Stimulated activated CD8-positive, alpha-beta memory T cell treated with anti-CD3 and anti-CD28 coated beads, Interleukin-4, amount 100 ng/mL, for 1 hour (primary cell): Measurements from ENCODE around the gene IL17RA.
A peak's percentile ranks its signal among the peaks of the same experiment; 100 is the strongest.
"Not testable (repeated sequence)": the region's sequence is repeated elsewhere in the genome, so short reads cannot be mapped to it uniquely, and the experiment has no call there.

Source experiments
- DNase-seq, 2 donors: peaks; one replicate each; pipeline ENCODE4 v3.0.0-alpha.2; 2020; ENCODE audit warnings: low read depth in 2 of 2, low spot score in 1 of 2

The IL17RA gene

DNA sequence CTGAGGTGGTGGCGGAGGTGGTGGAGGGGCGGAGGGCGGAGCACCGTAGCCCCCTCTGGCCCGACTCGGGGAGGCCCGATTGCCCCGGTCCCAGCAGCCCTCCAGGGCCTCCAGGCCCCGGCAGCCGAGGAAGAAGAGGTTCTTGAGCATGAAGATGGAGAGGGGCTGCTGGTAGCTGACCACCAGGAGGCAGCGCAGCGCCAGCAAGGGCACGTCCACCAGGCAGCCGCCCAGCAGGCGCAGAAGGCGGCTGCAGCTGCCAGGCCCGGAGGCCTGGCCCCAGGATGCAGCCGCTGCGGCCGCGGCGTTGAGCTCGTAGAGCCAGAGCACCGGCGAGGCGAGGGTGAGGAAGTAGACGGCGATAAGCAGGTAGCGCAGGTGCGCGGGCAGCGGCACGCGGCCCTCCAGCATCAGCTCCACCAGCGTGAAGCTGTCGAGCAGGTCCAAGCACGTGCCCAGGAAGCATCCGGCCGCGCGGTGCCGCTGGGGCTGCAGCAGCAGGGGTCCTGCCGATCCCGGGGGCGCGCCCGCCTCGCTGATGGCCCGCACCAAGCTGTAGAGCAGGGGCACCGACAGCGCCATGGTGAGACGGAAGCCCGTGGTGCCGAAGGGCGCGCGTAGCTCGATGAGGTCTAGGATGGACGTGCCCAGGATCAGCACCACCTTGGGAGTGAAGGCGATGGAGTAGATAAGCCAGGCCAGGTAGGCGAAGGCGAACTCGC is 34.8 kb downstream of the IL17RA start:
- DNase-seq = no peak

DNA sequence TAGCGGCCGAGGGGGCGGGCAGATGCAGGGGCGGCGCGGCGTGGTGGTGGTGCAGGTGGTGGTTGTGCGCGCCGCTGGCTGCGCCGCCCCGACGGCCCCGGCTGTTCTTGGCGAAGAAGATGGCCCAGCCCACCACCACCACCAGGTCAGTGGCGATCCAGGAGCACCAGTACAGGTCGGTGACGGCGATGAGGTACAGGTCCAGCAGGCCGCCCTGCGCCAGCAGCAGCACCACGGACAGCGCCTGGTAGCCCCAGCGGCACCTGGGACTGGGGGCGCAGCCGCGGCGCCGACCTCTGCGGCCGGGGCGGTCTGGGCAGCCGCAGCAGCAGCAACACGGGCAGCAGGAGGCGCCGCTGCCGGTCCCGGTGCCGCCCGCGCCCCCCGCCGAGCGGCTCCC is 35.5 kb downstream of the IL17RA start:
- DNase-seq = peak in 1 of 2 donors; percentile 15

DNA sequence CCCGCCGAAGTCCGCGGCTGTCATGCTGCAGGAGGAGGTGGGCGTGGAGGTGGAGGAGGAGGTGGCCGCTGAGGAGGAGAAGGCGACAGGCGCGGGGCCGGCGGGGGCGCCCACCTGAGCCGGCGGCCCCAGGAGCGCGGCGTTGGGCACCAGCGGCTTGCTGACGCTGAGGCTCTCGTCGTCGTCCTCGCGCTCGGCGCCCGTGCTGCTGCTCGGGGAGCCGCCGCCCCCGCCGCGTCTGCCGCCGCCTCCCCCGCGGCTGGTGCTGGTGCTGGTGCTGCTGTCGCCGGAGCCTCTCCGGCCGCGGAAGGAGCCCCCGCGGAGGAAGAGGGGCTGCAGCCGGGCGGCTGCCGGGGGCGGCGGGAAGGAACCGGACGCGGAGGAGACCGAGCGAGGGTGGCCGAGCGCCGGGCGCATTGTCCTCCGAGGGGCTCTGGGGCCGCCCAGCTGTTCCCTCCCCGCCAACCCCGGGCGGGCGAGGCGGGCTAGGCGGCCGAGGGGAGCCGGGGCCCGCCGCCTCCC is 36.0 kb downstream of the IL17RA start:
- DNase-seq = no peak

DNA sequence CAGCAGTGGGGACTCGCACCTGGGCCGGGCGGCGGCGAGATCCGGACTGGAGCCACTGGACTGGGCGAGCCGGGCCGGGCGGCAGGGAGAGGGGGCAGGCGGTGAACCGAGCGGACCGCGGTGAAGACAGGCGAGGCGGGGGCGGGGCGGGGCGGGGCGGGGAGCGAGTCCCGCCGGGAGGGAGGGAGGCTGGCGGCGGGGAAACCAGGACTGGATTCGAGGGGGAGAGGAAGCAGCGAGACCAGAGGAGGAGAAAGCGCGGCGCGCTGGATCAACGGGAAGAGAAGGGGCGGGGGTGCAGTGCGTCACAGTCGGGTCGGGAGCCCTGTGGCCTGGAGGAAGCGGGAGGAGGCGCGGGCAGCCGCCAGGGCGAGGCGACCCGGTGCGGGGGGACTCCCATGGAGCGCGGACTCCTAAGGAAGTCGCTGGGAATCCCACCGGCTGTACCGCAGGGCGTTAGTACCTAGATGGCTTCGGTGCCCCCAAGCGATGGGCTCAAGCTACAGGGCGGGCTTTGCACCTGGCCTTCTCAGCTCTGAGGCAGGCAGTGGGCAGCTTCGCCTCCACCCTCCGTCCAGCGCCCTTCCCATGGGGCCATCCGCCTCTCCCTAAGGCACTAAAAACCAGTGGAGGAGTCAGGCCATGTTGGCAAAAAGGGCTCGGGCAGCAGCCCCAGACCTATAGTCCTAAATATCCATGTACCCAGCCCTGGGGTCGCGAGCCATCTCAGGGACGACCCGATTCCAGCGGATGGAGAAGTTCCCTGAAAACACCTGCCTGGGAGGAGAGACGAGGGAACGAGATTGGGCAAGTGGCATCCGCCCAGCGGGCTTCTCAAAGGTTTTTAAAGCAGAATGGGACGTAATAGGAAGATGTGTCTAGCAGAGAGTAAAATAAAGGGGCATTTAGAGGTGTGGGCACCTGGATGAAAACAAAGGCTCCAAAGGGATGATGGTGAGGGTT is 36.7 kb downstream of the IL17RA start, which contains the start of gene TMEM121B:
TSS of gene TMEM121B (minus strand) at position 128 of the 963 bp plus-strand sequence. CDS start 233 bp downstream, outside the sequence.
- no peak for DNase-seq

DNA sequence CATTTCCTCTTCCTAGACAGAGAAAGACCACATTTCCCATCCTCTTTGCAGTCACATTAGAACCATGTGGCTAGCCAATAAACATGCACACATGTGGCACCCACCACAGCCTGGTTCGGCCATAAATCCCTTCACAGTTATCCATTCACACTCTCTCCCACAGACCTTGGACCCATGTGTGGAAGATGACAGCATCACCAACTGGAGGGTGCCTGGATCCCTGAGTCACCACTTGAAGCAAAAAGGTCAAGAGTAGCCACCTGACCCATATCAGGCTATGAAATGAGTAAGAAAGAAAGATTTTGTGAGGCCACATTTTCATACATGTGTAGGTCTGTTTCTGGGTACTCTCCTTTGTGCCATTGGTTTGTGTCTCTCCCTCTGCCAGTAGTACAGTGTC is 45.4 kb downstream of the IL17RA start:
- no peak for DNase-seq

DNA sequence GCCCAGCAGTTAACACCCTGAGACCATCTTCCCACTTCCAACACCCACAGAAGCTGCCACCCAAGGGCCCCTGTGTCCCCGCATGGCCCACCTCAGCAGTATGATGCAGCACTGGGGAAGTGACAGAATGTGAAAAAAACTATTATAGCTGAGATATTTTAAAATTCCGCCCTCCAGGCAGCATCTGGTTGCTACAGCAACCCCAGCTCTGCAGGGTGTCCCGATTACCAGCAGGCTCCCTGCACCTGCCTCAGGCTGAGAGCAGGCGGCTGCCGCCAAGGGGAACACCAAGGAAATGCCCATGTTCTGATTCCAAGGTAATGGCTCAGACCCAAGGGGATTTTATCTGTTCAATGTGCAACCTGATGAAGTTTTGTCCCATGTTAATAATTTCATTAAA is 46.9 kb downstream of the IL17RA start:
- no peak for DNase-seq

DNA sequence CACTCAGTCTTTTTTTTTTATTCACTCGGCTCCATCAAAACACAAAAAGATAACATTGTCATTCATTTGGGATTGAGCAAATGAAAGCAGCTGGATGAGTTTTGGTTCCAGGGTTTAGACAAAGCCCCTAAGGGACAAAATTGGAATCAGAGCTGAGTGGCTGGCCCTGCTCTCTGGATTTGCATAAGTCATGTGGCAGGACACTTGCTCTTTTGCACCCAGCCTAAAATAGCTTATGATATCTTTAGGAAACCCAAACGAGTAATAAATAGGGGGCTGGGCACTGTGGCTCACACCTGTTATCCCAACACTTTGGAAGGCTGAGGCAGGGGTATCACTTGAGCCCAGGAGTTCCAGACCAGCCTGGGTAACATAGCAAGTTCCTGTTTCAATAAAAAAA is 47.3 kb downstream of the IL17RA start:
- no peak for DNase-seq

DNA sequence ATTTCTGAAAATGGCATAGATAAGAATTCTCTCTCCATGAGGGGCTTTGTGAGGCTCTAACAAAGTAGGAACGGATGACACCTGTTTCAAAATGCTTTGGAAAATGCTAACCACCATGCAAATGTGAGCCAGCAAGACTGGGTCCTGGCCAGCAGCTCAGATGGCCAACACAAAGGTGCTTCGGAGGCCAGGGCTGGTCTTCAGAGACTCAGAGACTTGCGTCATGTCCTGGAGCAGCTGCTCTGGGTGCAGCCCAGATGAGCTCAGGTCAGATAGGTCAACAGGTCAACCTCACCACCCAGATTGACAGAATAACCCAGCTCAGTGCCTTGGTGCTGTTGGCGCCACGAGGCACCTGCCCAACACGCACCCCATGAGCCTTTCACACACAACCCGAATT is 48.3 kb downstream of the IL17RA start:
- DNase-seq = no peak

DNA sequence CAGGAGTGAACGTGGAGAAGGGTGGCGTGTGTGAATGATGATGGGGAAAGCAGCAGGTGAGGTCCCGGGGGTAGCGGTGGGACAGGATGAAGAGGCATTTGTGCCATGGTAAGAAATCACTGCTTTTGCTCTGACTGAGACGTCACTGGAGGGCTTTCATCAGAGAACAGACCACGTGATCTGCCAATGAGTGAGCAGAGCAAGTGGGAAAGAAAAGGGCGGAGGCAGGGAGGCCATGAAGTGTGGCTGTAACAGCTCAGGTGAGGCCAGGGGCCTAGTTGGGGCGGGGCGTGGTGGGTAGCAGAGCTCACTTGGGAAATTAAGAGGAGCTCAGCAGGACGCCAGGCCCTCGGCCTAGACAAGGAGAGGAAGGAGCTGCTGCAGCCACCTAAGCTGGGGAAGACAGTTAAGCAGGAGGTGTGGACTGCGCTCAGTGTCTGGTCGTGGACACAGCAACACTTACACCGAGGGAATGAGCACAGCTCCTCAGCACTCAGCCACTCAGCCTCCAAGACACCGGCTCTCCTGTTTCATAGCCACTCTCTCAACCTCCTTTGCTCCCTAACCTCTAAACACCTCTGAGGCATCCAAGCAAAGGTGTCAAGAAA is 50.5 kb downstream of the IL17RA start:
- no peak for DNase-seq

DNA sequence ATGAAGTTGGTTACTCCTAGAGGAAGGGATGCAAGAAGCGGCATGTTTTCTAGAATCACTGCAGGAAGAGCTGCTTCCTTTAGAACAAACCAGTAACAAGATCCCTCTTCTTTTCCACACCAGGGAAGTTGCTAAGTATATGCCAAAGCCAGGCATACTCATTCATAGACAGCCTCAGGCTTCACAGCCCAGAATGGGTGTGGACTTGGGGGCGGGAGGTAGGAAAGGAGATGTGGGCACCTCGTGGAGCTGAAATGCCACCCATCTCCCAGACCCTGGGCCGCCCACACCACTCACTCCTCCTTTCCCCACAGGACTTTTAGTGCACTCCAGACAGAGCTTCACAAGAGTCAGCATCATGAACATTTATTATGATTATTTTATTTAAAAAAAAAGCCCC is 52.4 kb downstream of the IL17RA start:
- DNase-seq = no peak

DNA sequence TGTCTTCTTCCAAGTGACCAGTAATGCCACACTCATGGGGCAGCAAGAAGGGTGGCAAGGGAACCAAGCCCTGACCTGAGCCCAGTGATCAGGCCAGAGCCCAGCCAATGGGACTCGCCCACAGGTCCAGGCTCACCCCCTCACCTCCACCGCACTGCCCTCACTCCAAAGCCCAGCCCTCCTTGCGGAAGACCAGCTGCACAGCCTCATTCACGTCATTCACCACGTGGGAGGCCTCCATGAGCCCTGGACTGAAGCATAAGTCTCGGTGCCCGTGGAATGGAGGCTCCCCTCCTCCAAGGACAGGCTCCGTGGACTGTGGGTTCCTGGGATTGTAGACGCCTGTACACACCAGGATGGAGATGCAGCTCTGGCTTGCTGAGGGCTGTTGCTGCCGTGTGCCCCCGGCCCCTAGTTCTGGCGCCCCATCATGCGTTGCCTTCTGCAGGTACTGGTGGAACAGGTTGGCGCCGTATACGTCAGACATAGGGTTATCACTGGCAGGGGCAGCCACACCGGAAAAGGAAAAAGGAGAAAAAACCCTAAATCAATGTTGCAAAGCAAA is 53.1 kb downstream of the IL17RA start:
- DNase-seq = no peak

DNA sequence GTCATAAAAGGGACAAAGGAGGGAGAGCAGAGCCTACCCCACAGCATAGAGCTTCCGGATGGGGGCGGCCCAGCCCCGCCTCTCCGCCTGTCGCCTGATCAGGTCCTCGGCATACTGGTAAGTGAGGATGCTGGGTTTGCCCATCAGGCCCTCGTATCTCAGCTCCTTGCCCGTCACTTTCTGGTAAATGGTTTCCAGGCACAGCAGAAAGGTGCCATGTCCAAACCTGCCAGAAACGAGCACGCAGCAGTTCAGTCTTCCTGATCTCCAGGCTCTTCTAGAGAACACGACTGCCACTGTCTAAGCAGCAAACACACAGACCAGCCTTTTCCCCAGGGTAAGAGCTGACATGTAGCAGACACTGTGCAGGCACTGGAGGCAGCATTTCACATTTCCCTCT is 53.7 kb downstream of the IL17RA start:
- DNase-seq = no peak

DNA sequence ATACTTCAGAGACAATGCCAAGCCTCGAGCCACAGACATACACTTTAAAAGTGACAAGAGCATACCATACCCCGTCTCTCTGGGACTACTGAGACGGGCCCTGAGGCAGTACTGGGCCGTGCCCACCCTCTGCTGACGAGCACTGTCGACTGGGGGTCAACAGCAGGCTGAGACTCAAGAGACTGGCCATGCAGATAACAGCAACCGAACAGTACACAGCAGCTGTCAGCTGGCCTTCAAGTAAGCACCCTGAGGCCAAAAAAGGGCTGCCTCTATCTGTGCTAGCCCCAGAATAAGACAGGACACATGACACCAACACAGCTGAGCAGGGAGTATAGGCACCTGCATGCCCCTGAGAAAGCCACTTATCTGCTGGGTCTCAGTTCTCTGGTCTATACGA is 55.2 kb downstream of the IL17RA start:
- DNase-seq = no peak

DNA sequence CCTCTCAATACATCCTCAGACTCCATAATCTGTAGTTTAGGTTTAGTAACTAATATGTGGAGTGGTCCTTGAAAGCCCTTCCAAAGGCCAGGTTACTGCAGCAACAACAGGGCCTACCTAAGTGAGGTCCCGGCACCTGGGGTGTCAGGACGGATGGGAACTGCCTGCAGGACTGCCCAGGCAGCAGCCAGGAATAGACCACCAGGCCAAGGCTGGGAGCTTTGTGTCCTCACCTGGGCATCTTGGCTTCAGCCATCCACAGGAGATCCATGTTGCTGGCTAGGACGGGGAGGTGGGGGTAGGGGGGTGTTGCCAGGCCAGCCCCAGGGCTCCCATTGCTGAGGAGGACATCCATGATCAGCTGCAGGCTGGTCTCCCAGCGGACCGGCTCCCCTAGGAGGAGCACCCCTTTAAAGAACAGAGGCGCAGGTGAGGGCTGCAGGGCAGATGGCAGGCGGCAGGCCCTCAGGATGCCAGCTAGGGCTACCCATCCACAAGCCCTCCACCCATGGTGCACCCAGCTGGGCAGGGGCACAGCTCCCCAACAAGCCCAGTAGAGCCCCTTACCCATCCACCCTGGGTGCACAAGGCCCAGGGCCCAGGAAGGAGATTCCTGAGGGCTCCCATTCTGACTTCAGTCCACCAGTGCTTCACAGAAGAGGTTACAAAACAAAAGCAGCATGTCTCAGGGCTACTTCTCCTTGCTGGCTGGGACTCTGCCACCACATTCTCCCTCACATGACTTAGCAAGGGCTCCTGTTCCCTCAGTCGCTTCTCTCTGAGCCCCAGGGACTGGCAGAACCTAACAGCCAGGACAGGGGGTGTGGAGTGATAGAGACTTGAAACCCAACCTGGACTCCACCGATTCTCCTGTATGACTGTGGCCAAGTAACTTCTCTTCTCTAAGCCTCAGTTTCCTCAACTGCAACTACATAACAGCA is 56.3 kb downstream of the IL17RA start:
- DNase-seq = no peak

DNA sequence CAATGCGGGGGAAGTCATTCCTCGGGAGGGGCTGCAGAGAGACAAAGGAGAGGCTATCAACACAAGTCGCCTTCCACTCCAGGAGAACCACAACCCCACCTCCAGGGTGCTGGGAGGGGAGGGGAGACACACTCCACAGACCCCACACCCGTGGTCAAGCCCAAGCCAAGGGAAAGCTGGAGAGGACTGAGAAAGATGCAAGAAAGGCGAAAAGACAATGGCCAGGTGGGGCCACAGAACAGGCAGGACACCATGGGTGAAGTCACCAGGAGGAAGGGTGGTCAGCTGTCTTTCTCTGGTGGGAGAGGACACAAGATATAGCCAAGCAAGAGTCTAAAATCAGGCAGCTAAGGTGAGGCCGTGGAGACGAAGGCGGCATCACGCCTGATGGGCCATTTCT is 58.3 kb downstream of the IL17RA start:
- DNase-seq = no peak

DNA sequence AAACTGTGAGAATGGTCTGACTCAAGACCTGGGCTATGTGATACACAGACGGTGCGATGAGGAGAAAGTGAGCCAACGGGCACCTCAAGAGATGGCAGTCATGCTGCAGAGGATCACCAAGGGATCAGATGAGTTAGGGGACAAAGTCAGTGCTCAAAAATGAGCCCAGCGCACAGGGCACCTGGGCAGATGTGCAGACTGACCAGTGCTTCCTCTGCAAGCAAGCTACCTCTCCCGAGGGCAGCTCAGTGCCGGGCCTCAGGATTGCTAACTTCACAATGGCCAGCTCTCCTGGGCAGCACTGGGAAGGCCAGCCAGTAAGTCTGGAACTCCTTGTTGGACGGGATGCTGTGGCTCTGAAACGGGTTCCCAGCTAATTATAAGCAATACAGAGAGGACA is 59.0 kb downstream of the IL17RA start:
- no peak for DNase-seq

DNA sequence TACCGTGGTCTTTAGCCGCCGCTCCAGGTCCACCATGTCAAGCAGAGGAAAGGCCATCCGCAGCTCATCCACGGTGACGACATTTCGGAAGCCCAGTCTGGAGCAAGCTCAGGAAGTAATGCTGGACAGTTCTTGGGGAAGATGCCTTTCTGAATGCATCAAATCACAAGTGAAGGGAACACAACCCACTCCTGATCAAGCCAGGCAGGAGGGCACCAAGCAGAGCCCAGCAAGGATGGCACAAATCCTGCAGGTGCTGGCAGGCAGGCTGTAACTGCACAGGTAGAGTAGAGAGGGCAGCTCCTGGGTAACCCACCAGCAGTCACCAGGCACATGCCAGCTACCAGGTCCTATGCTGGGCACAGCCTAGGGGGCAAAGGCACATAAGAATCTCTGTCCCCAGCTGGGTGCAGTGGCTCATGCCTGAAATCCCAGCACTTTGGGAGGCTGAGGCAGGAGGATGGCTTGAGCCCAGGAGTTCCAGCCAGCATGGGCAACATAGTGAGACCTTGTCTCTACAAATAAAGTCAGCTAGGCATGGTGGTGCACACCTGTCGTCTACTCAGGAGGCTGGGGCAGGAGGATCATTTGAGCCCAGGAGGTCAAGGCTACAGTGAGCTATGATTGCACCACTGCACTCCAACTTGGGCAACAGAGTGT is 60.4 kb downstream of the IL17RA start:
- DNase-seq = no peak

DNA sequence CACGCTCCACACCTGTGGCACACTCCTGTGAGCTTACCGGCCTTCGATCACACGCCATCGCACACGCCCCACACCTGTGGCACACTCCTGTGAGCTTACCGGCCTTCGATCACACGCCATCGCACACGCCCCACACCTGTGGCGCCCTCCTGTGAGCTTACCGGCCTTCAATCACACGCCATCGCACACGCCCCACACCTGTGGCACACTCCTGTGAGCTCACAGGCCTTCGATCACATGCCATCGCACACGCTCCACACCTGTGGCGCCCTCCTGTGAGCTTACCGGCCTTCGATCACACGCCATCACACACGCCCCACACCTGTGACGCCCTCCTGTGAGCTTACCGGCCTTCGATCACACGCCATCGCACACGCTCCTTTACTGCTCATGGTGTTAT is 62.7 kb downstream of the IL17RA start:
- DNase-seq = not testable (repeated sequence)

DNA sequence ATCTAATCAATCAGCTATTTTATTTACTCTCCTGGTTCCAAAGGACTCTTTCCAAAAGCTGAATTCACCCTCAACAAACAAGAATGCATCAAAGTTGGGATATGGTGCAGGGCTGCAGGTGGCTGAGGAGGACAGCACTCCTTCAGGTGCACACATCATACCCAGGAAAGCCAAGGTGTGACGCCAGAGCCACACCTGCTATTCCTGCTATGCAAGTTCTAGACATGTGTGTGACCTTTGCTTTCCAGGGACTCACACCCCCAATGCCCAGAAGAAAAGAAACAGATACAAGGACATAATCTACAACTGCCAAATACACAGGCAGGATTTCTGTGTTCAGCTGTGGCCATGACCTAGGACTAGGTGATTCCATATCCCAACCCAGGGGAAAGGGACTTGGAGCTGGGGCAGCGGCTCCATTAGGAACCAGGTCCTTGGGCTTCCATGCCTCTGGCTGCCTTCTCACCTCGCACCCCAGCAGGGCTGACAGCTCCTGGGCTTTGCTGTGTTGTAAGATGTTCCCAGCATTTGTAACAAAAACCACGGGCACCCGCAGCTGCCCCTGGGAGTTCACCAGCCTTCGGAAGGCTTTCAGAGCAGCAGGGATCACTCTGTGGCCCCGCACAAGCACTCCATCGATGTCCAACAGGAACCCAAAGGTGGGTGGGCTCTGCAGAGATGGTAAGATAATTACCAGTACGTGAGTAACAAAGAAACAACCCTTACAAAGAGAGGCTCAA is 64.4 kb downstream of the IL17RA start:
- DNase-seq = no peak
